Measurements from ENCODE around the gene PISD.
A peak's percentile ranks its signal among the peaks of the same experiment; 100 is the strongest.
"Not testable (repeated sequence)": the region's sequence is repeated elsewhere in the genome, so short reads cannot be mapped to it uniquely, and the experiment has no call there.

Gene PISD

DNA sequence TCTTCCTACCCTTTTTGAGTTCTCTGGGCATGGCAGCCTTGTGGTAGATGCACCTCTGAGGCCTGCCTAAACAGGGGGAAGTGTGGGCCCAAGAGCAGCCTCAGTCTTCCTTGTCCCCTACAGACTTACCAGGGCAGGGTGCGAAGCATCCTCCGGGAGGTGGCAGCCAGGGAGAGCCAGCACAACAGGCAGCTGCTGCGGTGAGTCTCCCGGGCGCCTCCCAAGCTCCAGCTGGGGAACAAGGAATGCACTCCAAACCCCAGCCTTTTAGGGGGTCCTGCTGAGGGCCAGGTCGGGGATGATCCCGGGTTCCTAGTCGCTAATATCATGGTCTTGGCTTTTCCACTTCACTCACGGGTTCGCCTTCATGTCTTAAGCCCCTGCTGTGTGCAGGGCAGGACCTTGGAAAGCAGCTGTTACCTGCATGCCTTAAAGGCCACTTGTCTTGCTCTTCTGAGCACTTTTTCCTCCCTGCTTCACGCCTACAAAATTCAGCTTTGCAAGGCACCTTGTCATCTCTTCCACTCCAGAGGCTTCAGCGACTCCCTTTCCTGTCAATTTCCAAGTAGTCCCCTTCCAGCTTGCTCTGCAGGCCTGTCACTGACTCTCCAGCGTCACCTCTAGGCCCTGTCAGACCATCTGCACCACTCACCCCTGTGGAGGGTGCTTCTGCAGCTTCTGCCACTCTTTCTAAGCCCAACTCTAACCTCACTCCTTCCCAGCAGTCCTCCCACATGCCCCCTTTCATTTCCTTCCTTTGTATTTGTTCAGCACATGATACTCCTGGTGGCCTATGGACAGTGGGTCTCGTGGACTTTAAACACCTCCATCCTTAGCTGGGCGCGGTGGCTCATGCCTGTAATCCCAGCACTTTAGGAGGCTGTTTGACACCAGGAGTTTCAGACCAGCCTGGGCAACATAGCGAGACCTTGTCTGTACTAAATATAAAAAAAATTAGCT lies 57.0 kb downstream of the PISD start:
- peak; percentile 1 for DNase-seq

- DNase-seq = peak; percentile 1
Observed at GRCh38 chr22:31604137-31604705, 57.8 kb downstream of the PISD start.

DNA sequence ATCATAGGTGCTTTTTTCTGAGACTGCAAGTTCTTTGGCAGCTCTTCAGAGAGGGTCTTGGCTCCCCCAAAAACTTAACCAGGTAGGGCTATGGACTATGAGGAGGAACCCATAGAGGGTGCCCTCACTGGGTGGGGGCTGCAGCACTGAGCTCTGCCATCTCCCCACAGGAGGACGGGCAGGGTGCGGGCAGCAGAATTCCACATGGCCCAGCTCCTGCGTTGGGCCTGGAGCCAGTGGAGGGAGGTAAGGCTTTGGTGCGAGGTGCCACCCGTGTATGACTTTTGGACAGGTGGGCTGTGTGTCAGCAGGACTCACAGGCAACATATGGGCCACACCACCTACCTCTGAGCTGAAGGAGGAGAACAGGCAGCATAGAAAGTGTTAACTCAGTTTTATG lies 58.4 kb downstream of the PISD start:
- peak; percentile 1 for DNase-seq

DNA sequence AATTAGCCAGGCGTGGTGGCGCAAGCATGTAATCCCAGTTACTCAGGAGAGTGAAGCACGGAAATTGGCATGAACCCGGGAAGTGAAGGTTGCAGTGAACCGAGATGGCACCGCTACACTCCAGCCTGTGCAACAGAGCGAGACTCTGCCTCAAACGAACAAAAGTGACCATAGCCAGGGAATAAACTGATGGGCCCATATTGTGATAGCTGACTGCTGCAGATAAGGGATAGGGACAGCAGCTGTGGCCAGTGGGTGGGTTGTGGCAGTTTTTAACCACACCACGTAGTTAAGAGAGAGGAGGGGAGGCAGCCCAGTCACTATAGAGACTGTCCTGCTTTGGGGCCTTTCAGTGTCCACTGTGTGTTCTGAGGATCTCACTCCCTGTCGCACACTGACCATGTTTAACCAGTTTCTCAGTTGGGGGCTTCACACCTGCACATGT lies 58.9 kb downstream of the PISD start:
- peak; percentile 0 for DNase-seq

- DNase-seq = peak; percentile 1
Observed at GRCh38 chr22:31602259-31602952, 59.6 kb downstream of the PISD start.

GRCh38 chr22:31595271-31595670 lies 66.7 kb downstream of the PISD start:
- DNase-seq = no peak

DNA sequence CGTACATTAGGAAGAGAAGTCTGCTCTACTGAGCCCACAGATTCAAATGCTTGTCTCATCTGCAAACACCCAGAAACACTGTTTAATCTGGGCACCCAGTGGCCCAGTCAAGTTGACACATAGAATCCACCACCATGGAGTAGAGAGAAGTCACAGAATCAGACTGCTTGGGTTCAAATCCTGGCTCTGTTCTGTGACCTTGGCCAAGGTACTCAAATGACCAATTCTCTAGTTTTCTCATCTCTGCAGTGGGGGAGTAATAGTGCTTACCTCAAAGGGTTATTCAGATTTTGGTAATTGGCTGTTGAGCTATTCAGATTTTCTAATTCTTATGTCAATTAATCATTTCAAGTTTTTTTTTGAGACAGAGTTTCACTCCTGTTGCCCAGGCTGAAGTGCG lies 71.9 kb downstream of the PISD start:
- not testable (repeated sequence) for DNase-seq

DNA sequence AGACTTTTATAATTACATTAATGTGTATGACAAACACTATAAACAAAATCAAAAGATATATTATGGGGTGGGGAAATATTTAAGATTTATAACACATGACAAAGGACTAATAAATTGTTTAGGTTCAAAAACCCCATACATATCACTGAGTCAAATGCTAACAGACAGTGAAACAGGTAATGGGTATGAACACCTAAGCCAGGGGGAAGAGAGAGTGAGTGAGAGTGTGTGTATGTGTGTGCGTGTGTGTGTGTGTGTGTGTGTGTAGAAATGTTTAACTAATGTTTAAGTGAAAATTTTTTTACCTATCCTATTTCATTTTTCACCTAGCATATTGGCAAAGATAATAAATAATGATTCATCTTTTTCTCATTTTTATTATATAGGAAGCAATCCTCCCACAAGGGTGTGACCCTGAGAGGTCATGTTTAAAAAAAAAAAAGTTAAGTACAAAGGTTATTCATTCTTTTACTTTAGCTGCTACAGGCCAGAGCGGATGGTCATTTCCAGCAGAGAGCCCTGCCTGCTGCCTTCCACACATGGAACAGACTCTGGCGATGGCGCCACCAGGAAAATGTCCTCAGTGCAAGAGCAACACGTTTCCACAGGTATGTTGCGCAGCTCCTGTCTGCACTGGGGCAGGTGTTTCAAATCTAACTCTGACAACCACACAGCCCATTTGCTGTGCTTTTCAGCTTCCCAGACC lies 72.9 kb downstream of the PISD start:
- no peak for DNase-seq

DNA sequence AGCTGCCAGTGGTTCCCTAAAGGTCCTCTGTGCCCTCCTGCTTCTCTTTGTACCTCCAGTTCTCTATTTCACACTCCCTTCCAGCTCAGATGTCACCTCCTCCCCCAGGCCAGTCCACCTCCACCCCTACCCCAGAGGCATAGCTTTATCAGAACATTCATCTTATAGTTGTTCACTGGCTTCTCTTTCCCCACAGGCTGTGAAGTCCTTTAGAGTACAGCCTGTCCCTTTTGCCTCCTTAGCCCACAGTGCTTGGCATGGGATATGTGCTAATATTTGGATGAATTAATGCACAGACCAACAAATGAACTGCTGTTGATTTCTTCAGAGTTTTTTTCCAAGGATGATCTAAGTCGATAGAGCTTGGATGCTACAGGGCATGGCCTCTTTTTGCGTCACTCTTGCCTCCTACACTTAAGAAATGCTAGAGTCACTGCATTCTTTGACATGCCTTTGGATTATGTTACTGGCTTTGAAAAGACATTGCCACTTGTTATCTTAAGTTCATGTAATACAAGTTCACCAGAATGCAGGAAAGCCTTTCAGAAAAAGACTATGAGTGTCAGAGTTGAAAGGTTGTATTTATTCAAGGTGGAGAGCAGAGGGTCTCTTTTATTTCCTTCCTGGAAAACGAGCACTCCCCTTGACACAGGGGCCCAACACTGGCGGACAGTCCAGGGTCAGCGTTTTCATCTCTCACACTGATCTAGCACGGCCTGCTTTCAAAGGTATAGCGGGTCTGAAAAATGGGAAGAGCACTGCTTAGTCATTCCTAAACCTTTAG lies 75.7 kb downstream of the PISD start:
- no peak for DNase-seq

DNA sequence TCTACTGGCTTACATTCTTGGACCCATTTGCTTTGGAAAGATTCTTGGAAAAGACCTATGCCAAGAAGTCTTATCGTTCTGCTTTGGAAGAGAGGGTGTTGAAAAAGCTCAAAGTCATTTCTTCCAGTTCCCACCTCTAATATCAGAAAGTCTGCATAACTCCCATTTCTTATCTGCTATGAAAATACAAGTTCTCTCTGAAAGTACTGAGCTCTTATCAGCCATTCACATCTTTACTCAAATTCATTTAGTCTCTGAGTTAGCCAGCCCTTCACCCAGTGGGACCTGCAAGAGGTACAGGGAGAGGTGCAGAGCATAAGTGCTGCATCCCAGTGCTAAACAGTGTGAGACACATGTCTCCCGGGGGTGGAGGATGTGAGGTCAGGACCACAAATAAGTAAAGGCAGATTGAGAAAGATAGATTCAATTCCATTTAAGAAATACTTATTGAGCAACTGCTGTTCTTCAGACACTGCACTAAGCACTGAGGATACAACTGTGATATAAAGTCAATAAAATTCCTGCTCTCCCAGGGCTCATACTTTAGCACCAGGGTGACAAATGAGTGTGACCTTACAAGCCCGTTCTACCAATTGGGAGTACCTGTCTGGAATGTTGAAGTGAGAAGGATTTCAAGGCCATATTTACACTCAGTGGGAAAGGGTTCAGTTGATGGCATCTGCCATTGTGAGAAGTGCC lies 76.7 kb downstream of the PISD start:
- peak; percentile 45 for DNase-seq

DNA sequence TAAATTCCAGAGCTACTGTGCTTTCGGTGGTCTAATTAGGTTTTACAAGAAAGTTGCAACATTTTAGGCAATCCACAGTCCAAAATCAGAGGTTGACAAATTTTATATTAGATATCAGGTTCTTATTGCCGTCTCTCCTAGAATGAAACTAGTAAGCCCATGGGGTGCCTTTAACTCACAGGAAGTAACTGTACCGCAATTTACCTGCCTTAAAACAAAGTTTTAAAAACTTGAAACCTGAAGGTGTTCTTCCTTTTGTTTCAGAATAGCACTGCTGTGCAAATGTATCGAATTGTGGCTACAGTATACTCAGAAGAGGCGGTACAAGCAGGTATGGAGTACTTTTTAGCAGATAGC lies 77.2 kb downstream of the PISD start:
- no peak for DNase-seq

- no peak for DNase-seq
Observed at GRCh38 chr22:31583861-31584485, 78.0 kb downstream of the PISD start.

- no peak for DNase-seq
Observed at GRCh38 chr22:31579835-31580242, 82.2 kb downstream of the PISD start.

GRCh38 chr22:31578171-31578570 lies 83.8 kb downstream of the PISD start:
- DNase-seq = no peak

- no peak for DNase-seq
Observed at GRCh38 chr22:31577711-31578110, 84.3 kb downstream of the PISD start.

DNA sequence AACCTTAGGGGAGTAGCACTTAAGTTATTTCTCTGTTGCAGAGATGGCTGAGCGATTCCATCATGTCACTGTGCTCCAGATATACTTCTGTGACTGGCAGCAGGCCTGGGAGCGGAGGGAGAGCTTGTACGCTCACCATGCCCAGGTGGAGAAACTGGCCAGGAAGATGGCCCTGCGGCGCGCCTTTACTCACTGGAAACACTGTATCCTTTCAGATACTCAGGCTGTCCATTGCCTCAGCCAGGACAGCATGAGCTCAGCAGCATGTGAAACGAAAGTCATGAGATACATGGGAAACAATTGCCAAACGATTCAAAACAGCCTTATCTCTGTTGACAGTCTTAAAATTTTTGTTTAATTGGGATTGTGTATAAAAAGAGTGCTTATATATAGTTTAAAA lies 86.8 kb downstream of the PISD start:
- DNase-seq = no peak

GRCh38 chr22:31574055-31574670 lies 87.9 kb downstream of the PISD start:
- DNase-seq = no peak

DNA sequence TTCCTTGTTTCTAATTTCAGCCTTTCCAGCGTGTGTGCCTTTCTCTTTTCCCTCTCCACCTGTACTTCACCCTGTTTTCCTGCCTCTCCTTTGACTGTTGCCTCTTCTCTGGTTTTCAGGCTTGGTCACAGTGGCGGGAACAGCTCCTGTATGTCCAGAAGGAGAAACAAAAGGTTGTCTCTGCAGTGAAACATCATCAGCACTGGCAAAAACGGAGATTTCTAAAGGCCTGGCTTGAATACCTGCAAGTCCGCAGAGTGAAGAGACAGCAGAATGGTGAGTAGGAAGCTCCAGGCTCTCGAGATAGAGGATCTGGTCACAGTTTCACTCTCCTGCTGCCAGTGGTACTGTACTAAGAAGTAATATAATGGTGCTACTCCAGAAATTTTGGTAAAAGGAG lies 89.1 kb downstream of the PISD start:
- no peak for DNase-seq

DNA sequence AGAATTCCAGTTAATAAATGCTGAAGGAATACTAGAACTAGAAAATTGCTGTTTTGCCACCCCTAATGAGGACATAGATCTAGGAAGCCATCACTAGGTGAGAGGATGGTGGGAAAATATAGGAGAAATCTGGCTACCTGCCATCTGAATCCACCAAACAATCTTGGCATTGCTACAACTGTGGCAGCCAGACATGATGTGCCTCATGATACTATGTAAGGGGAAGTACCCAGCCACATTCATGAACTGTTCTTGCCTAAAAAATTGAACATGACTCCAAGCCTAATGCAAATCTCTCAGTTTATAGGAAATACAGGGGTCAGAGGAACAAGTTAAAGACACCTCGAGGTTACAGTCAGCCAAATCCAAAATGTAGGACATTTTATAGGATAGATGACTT lies 92.9 kb downstream of the PISD start:
- no peak for DNase-seq

Data from activated CD4-positive, alpha-beta T cell treated with anti-CD3 and anti-CD28 coated beads for 48 hours (primary cell).